ENCODE data around the gene CDC27. TPM values are rescaled to one million over a fixed set of nuclear protein-coding genes. Genes with fewer than 3 reads are reported as not detected.

Gene CDC27
- total RNA-seq, 2 experiments from 2014 or later, result 52.5 to 52.8 TPM

DNA sequence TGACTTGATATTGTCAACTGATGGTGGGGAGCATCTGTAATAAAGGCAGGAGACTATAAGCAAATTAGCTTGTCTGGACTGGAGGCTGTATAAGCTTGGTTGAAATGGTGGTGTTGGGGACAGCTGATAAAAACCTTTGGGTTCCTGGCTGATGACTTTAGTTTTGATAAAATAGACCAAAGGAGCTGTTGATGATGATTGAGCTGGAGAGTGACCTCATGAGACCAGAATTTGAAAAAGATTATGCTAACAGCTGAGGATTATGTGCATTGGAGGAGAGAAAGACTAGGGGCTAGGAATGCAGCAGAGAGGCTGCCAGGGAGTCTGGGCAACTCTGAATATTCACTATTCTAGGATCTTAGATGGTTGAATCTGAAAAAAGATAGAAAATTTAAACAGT lies 8.7 kb upstream of the CDC27 start:
- POLR2A ChIA-PET, result interaction anchor here (1.2 kb wide), 1 partner anchor 9 kb away, joined by 4 read pairs; no protein-coding TSS in a partner anchor
- H3K4me1 ChIP-seq (ENCODE audit: insufficient read depth, low read length), result peaks cover 16% of the 10 kb centered on the region
- CTCF ChIA-PET, result no interaction called here
- Mint-ChIP-seq H3K27me3 (no peaks in the 10 kb centered on the region), H3K4me3 (no peak overlapping the region), H3K36me3 (ENCODE audit: low read depth) (no peaks in the 10 kb centered on the region), H3K27ac (no peak overlapping the region), H3K9me3 (no peaks in the 10 kb centered on the region), H3K4me1 (ENCODE audit: low read depth) (peaks cover 19% of the 10 kb centered on the region)
- ATAC-seq (ENCODE audit: poor library complexity), result no peak
- no peaks in the 10 kb centered on the region for H3K36me3 ChIP-seq (ENCODE audit: insufficient read depth, low read length)
- no peak overlapping the region for H3K27ac ChIP-seq (ENCODE audit: low read depth in 1 of 2, low read length in 2 of 2)
- no peaks in the 10 kb centered on the region for H3K27me3 ChIP-seq (ENCODE audit: control insufficient read depth in 1 of 2, insufficient read depth in 2 of 2, low read length in 2 of 2)
- no peak overlapping the region for H3K4me3 ChIP-seq (ENCODE audit: low read length)
- TF ChIP-seq, protein P1, sequence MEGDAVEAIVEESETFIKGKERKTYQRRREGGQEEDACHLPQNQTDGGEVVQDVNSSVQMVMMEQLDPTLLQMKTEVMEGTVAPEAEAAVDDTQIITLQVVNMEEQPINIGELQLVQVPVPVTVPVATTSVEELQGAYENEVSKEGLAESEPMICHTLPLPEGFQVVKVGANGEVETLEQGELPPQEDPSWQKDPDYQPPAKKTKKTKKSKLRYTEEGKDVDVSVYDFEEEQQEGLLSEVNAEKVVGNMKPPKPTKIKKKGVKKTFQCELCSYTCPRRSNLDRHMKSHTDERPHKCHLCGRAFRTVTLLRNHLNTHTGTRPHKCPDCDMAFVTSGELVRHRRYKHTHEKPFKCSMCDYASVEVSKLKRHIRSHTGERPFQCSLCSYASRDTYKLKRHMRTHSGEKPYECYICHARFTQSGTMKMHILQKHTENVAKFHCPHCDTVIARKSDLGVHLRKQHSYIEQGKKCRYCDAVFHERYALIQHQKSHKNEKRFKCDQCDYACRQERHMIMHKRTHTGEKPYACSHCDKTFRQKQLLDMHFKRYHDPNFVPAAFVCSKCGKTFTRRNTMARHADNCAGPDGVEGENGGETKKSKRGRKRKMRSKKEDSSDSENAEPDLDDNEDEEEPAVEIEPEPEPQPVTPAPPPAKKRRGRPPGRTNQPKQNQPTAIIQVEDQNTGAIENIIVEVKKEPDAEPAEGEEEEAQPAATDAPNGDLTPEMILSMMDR (IDR thresholded peaks at IDR 0.05), result no peak
- H3K9me3 ChIP-seq (ENCODE audit: control insufficient read depth in 1 of 2, insufficient read depth in 1 of 2, low read length in 2 of 2), result no peaks in the 10 kb centered on the region
- intact Hi-C loops (cut with DNase I, micrococcal nuclease), result no loop called here
- DNase-seq, result no peak

DNA sequence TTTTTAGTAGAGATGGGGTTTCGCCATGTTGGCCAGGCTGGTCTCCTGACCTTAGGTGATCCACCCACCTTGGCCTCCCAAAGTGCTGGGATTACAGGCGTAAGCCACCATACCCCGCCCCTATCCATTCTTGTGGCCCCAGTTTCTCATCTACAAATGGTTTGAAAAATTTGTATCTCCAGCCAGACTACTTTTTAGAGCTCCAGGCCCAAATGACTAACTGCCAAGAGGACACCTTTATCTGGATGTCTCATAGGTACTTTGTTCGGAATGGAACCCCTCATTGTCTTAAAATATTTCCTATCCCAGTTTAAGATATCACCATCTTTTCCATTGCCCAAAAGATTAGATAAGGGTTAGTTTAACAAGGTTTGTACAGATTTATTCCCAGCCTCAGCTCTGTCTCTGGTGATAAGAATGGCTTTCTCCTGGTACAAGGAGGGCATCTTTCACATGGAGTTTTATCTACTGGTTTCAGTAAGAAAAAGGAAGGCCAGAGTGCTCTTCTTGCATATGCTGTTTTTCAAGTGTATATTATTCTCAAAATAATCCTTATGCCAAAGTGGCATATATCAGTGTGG lies 4.9 kb upstream of the CDC27 start:
- H3K27me3 Mint-ChIP-seq, result no peaks in the 10 kb centered on the region
- peaks cover 2% of the 10 kb centered on the region for H3K36me3 Mint-ChIP-seq (ENCODE audit: low read depth)
- H3K9me3 Mint-ChIP-seq, result no peaks in the 10 kb centered on the region
- no peak overlapping the region for H3K4me3 ChIP-seq (ENCODE audit: low read length)
- DNase-seq (no peak), ATAC-seq (ENCODE audit: poor library complexity) (no peak)
- TF ChIP-seq, protein P1 (IDR thresholded peaks at IDR 0.05), result no peak
- no peaks in the 10 kb centered on the region for H3K27me3 ChIP-seq (ENCODE audit: control insufficient read depth in 1 of 2, insufficient read depth in 2 of 2, low read length in 2 of 2)
- peaks cover 17% of the 10 kb centered on the region for H3K4me1 ChIP-seq (ENCODE audit: insufficient read depth, low read length)
- no peak overlapping the region for H3K27ac Mint-ChIP-seq
- intact Hi-C loops (cut with DNase I, micrococcal nuclease), result no loop called here
- ChIA-PET POLR2A (interaction anchor here (1.7 kb wide), 1 partner anchor 11 kb away, joined by 4 read pairs; no protein-coding TSS in a partner anchor), CTCF (no interaction called here)
- H3K36me3 ChIP-seq (ENCODE audit: insufficient read depth, low read length), result no peaks in the 10 kb centered on the region
- H3K27ac ChIP-seq (ENCODE audit: low read depth in 1 of 2, low read length in 2 of 2), result no peak overlapping the region
- no peaks in the 10 kb centered on the region for H3K9me3 ChIP-seq (ENCODE audit: control insufficient read depth in 1 of 2, insufficient read depth in 1 of 2, low read length in 2 of 2)
- H3K4me3 Mint-ChIP-seq, result no peak overlapping the region
- H3K4me1 Mint-ChIP-seq (ENCODE audit: low read depth), result peaks cover 25% of the 10 kb centered on the region

DNA sequence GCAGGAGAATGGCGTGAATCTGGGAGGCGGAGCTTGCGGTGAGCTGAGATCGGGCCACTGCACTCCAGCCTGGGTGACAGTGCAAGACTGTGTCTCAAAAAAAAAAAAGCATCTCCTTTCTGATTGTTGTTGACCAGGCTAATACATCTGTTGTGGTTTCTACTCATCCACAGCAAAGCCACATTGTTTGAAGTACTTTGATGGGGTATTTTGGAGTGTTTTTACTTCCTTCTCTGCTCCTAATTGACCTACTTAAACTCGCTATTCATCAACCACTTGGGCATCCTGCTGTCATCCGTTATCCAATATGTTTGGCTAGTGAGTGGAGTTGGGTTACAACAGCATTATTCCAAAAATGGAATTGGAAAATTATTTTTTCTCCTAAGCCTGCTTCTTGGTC lies 3.5 kb upstream of the CDC27 start:
- Histone ChIP-seq H3K27me3 (ENCODE audit: control insufficient read depth in 1 of 2, insufficient read depth in 2 of 2, low read length in 2 of 2) (no peaks in the 10 kb centered on the region), H3K27ac (ENCODE audit: low read depth in 1 of 2, low read length in 2 of 2) (no peak overlapping the region), H3K4me3 (ENCODE audit: low read length) (no peak overlapping the region), H3K4me1 (ENCODE audit: insufficient read depth, low read length) (peaks cover 25% of the 10 kb centered on the region), H3K9me3 (ENCODE audit: control insufficient read depth in 1 of 2, insufficient read depth in 1 of 2, low read length in 2 of 2) (no peaks in the 10 kb centered on the region), H3K36me3 (ENCODE audit: insufficient read depth, low read length) (no peaks in the 10 kb centered on the region)
- Mint-ChIP-seq H3K4me1 (ENCODE audit: low read depth) (peaks cover 35% of the 10 kb centered on the region), H3K36me3 (ENCODE audit: low read depth) (peaks cover 9% of the 10 kb centered on the region), H3K27me3 (no peaks in the 10 kb centered on the region), H3K27ac (peak overlapping the region; percentile 9), H3K9me3 (no peaks in the 10 kb centered on the region), H3K4me3 (no peak overlapping the region)
- intact Hi-C loops (cut with DNase I, micrococcal nuclease), result no loop called here
- CTCF ChIA-PET, result no interaction called here
- TF ChIP-seq, protein P1 (IDR thresholded peaks at IDR 0.05), result no peak
- DNase-seq, result peak in 3 of 14 experiments; percentile 43 to 59 (median 55)
- POLR2A ChIA-PET, result interaction anchor here (1.4 to 6.3 kb wide), 3 partner anchors 11 to 13 kb away, joined by 3 to 68 read pairs (median 4); no protein-coding TSS in a partner anchor
- ATAC-seq (ENCODE audit: poor library complexity), result no peak

Data from CD4-positive, alpha-beta T cell (primary cell).